GM12872 (cell line): ENCODE data around the gene RAB28.

Experiments
- CTCF ChIP-seq: IDR thresholded peaks from 3 replicates; pipeline ENCODE4 v1.5.1; 2011; ENCODE audit warnings: low read depth, mild to moderate bottlenecking, low read length, moderate library complexity; ENCODE audit not compliant: insufficient read depth

RAB28 gene

GRCh38 chr4:13522282-13523104, 38.4 kb upstream of the RAB28 start:
- no peak for TF ChIP-seq CTCF

- no peak for TF ChIP-seq CTCF
Measured at GRCh38 chr4:13521047-13521446, 36.9 kb upstream of the RAB28 start.

GRCh38 chr4:13516315-13516860, 32.2 kb upstream of the RAB28 start:
- no peak for TF ChIP-seq CTCF

- TF ChIP-seq CTCF: no peak
Measured at GRCh38 chr4:13515268-13515667, 31.1 kb upstream of the RAB28 start.

- TF ChIP-seq CTCF: no peak
Measured at GRCh38 chr4:13514722-13515121, 30.6 kb upstream of the RAB28 start.

GRCh38 chr4:13511101-13511500, 27.0 kb upstream of the RAB28 start:
- no peak for TF ChIP-seq CTCF

GRCh38 chr4:13509442-13509841, 25.3 kb upstream of the RAB28 start:
- TF ChIP-seq CTCF: no peak
